Stimulated activated CD4-positive, alpha-beta T cell treated with anti-CD3 and anti-CD28 coated beads, Interleukin-1b, Interleukin-23, amount 100 ng/mL, for 48 hours (primary cell): ENCODE results near the gene AURKAIP1.
"Not testable (repeated sequence)": the region's sequence is repeated elsewhere in the genome, so short reads cannot be mapped to it uniquely, and the experiment has no call there.

Source experiments
- DNase-seq: peaks from one replicate; pipeline ENCODE4 v3.0.0-alpha.2; 2020

AURKAIP1 gene

DNA sequence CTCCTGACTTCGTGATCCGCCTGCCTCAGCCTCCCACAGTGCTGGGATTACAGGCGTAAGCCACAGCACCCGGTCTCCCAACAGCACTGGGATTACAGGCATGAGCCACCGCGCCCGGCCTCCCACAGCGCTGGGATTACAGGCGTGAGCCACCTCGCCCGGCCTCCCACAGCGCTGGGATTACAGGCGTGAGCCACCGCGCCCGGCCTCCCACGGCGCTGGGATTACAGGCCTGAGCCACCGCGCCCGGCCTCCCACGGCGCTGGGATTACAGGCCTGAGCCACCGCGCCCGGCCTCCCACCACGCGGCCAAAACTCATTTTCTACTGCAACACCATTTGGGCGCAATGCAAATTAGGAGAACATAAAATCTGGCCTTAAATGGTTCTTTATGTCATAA, 10.3 kb upstream of the AURKAIP1 start:
- DNase-seq, result not testable (repeated sequence)

DNA sequence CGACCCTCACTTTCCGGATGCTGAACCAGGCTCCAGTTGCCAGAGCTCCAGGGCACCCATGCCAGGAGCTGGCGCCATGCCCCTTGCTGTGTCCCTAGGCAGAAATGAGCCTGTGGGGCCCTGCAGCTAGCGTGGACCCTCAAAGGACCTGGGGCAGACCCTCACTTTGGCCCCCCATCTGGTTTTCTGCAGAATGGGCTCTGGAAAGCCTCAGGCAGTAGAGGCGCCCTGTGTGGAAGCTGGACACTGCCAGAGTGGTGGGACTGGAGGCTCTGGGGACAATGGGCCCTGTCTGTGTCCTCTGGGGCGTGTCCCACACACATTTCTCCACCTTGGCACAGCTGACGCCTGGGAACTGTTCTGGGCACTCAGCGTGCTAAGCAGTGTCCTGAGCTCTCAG, 6.3 kb upstream of the AURKAIP1 start:
- no peak for DNase-seq

DNA sequence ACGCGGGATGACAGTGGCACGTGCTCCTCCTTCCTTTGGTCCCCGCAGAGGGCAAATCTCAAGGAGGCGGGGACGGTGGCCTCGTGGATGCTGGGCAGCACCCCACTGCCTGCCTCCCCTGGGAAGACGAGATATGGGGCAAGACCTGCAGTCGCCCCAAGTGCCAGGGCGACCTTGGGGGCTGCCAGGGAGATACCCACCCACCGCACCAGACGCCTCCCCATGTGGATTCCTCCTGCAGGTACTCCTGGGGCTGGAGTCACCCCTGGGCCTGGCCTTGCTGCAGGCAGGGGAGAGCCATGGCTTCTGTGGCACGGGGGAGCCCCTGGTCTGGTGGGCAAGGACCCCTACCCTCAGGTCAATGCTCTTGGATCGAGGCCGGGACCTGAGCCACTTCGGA, 5.9 kb upstream of the AURKAIP1 start:
- no peak for DNase-seq

DNA sequence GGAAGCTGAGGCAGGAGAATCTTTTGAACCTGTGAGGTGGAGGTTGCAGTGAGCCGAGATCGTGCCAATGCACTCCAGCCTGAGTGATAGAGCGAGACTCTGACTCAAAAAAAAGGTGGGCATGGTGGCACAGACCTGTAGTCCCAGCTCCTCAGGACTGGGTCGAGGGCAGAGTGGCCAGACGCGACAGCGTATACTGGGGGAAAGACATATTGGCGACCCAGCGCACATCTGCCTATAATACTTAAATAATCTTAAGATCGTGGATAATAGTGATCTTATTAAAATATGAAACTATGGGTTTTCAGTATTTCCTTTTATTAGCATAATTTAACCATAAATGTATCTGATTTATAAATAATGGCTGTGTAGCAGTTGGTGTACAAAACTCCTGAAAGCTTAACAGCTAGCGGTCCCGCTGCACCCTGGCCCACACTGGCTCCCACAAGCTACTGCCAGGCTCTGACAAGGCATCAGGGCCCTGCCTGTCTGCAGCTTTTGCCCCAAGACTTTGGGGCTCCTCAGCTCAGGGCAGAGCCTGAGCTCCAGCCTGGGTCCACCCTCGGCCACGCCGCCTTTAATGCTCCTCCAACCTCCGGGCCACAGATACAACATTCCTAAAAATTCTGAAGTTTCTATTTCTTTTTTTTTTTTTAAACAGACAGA, 2.7 kb upstream of the AURKAIP1 start:
- DNase-seq, result no peak

DNA sequence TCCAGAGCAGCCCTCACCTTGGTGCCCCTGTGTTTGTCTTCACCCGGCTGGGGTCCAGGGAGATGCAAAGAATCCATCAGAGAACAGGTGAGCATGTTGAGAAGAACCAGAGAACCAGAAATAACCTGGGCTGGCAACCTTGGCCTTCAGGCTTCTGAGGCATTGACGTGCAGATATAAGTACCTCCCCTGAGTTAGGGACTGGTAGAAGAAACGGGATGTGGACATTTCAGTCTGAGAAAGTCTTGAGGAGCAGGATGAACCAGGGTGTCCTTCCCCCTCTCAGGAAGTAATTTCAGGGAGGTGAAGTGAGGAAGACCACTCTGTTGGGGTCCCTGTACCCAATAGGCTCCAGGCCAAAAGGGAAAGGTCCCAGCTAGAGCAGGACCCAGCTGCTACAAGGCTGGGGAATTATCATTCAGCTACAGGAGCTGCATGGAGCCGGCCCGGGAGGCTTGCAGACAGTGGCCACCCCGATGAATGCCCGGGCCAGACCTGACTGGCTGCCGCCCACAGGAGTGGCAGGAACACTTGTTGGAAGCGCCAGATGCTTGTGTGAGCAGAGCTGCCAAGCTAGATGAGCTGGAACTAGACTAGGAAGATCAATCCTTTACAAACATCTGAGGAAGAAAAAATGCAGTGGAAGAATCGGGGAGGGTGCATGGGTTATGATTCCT, 1.7 kb upstream of the AURKAIP1 start:
- DNase-seq, result no peak

DNA sequence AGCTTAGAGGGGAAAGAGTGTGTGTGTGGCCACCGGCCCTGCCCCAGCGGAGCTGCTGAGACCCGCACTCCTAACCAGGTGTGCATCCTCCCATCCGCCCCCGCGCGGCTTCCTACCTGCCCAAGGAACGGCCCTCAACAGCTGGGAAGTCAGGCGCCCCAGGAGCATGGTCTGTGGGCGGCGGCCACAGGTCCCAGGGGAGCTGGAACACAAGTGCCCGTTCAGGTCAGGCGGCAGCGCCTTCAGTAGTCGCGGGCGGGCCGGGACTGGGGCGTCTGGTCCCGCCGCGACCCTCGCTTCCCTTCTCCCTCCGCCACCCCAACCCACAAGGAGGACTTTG, 448 bp downstream of the AURKAIP1 start:
- no peak for DNase-seq

DNA sequence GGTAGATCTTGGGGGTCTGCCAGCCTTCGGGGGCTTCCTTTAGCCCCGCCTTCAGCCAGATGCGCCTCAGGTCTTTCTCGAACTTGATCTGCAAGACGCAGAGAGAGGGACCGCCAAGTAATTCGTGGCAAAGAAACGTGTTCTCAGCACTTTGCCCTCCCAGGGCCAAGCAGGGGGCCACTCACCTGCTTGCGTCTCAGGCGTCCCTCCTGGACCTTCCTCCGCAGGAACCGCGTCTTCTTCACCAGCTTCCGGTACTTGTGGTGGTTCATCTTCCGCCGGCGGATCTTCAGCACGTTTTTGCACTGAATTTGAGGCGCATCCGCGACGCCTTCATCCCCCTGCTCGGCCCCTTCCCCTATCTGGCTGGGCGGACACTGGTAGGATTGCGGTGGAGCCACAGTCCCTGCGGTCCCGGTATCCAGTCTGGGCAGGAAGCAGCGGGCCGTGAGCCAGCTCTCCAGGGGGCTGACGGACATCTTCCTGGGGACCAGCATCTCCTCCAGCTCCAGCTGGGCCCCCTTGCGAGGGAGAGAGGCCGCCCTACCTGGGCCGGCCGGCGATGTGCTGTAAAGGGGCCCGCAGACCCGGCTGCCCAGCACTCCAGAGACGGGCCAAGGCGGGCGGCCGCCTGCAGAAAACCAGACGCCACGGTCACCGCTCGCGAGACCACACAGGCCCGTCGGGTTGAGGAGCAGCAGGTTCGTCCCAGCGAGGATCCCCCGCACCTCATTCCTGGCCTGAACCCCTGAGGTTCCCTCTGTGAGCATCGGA, 1.0 kb downstream of the AURKAIP1 start:
- DNase-seq, result no peak

DNA sequence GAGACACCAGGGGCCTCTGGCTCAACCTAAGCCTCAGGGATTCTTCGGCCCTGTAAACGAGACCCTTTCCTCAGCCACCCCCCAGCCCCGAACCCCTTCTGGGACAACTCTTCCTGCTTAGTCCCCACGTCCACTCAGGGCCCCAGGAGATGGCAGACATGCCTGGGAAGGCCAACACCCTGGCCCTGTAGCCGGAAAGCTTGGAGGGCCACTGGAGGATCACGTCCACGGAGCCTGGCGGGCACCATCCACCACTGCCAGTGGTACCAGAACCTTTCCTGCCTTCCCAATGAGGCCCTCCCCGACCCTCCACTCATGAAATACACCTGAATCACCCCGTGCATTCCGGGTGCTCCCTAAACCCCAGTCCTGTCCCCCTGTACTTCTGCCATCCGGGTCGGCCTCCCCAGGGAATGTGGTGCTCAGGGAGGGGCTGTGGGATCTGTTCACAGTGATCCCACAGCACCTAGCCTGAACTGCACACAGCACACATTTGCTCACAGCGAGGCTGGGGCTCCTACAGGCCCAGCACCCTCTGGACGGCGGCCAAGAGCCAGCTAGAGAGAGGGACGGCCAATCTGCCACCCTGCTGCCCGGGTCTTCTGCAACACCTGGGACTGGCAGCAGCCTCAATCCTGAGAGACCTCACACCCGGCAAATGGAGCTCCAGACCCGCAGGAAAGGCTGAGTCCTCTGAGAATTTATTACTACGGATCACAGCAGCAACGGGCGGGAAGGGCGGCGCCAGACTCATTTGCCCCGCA, 1.8 kb downstream of the AURKAIP1 start:
- DNase-seq, result no peak

DNA sequence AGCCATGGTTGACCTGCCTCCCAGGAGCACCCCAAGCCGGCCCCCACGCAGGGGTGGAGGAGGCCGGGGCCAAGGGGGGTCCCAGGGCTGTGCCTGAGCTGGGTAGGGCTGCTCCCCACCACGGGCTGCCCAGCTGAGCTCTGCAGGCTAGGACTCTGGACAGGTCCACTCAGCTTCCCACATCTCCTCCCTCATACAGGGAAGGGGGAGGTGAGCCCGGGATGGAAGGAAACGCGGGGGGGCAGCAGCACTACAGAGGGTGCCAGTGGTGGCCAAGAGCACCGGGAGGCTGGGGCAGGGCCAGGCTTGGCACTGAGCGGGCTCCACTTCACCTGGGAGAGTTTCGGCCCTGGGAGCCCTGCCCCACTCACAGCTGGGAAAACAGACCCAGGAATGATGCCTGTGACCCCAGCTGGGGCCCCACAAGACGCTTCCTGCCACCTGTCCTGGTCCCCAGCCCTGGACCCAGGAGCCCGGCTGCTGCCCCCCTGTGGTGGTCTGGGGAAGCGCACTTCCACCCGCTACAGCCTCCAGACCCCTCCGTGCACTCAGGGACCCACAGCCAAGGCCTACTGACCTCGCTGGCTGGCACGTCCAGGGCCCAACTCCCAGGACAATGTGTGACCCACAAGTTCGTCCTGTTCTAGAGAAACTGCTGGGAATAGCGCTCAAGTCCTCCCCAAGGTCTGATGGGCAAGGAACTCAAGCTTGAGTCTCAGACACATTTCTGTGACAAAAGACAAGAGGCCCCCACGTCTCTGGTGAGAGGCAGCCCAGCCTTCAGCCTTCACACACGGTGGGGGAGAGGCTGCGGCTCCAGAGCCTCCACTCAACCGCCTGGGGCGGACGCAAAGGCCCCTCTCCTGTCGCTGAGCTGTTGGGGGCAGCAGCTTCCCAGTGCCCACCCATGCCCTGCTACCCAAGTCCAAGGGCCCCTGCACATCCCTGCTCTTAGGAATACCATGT, 3.0 kb downstream of the AURKAIP1 start:
- DNase-seq, result peak; percentile 73

DNA sequence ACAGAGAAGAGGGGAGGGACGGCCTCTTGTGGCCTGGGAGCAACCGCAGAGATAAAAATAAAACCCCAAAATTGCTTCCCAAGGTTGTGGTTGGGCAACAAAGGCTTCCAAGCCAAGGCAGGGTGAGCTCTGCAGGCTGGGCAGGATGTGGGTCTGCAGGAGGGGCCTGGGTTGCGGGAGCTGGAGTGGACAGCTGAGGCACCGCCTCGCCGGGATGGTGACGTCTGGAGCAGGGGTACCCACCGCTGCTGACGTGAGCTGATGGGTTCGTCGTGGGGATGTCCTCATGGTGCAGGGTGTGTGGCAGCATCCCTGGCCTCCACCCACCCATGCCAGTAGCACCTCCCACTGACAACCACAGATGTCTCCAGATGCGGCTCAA, 3.7 kb downstream of the AURKAIP1 start:
- no peak for DNase-seq

DNA sequence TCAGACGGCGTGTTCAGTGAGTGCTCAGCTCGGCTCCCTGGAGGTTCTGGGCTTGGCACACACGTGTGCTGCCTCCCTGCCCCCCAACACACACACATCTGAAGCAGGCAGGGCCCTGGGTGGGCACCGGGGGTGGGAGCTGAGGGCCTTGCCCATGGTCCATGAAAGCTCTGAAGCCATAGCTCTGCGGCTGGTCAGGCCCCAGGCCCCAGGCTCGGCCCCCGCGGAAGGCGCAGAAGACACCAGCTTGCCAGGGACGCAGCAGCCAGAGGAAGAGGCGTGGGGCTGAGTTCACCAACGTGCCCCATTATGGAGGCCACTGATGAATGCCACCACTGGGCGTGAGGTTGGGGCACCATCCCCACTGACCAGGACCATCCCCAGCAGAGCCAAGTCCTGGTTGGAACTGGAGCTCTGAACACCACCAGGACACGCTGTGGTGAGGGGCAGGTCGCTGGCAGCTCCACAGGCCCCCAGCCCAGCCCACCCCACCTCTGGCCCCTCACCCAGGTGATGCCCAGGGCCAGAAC, 4.2 kb downstream of the AURKAIP1 start:
- no peak for DNase-seq

DNA sequence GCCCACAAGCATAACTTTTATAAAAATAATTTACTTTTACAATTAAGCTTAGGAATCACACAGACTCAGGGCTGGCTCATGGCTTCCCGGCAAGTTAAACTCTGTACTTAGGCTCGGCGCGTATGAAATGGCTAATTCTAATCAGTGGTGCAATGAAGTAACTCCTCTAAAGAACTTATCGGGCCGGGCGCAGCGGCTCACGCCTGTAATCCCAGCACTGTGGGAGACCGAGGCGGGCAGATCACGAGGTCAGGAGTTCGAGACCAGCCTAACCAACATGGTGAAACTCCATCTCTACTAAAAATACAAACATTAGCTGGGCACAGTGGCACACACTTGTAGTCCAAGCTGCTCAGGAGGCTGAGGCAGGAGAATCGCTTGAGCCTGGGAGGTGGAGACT, 4.9 kb downstream of the AURKAIP1 start:
- DNase-seq, result not testable (repeated sequence)

DNA sequence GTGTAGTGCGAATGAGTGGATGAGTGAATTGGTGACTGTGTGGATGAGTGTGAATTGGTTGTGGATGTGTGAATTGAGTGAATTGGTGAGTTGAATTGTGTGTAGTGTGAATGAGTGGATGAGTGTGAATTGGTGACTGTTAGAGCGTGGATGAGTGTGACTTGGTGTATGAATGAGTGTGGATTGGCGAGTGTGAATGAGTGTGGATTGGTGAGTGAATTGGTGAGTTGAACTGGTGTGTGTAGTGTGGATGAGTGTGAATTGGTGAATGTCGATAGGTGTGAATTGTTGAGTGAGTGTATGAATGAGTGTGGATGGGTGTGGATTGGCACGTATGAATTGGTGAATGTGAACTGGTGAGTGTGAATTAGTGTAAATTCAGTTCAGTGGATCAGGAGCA, 7.7 kb downstream of the AURKAIP1 start:
- DNase-seq, result no peak

DNA sequence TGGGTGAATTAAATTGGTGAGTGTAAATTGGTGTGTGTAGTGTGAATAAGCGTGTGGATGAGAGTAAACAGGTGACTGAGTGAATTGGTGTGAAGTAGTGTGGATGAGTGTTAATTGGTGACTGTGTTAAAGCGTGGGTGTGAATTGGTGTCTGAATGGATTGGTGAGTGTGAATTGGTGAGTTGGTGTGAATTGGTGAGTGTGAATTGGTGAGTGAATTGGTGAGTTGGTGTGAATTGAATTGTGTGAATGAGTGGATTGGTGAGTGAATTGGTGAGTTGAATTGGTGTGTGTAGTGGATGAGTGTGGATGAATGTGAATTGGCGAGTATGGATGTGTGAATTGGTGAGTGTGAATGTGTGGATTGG, 8.3 kb downstream of the AURKAIP1 start:
- no peak for DNase-seq

DNA sequence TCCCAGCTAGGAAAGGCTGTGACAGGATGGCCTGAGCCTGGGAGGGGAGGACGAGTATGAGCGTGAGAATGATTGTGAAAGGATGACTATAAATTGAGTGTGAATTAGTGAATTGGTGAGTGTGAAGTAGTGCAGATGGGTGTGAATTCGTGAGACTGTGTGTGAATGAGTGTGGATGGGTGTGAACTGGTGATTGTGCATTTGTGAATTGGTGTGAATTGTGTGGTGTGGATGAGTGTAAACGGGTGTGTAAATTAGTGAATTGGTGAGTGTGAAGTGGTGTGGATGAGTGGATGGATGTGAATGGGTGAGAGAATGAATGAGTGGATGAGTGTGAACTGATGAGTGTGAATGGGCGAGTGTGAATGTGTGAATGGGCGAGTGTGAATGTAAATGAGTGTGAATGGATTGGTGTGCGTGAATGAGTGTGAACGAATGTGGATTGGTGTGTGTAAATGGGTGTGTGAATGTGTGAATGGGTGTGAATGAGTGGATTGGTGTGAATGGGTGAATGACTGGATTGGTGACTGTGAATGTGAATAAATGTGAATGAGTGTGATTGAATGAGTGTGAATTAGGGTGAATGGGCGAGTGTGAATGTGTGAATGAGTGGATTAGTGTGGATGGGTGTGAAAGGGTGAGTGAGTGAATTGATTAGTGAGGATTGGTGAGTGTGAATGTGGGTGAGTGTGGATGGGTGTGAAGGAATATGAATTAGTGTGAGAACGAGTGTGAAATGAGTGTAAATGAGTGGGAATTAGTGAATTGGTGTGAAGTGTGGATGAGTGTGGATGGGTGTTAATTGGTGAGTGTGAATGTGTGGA, 8.9 kb downstream of the AURKAIP1 start:
- DNase-seq, result no peak

DNA sequence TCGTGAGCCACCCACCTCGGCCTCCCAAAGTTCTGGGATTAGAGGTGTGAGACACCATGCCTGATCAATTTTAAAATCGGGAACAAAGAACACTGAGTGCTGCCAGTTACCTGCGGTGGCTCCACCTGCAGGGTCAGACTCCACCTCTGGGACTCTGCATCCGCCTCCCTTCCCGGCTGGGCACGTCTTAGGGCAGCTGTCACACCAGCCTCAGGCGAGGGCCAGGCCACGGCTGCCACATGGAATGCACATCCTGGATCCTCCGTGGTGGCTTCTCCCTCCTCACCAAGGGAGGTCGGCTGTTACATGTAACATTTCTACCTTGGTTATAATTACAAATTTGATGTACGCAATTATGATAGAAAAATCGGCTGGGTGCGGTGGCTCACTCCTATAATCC, 10.7 kb downstream of the AURKAIP1 start:
- no peak for DNase-seq

DNA sequence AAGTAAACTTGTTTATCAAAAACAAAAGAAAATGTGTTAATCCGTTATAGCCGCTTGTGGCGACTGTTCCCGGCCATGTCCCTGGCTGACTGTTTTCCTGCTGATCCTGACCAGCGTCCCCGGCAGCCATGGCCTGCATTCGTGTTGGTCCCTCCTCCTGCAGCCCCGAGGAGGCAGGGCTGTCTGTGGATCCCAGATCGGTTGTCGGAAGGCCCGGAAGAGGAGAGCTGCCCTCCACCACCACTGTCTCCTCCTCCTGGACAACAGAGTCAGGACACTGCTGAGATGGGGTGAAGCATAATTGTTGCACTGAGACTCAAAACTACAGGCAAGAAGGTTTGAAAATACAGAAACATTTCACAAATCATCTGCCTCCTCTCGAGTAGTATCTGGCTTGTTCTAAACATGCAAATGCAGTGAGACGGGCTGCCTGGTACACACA, 13.0 kb downstream of the AURKAIP1 start:
- no peak for DNase-seq

DNA sequence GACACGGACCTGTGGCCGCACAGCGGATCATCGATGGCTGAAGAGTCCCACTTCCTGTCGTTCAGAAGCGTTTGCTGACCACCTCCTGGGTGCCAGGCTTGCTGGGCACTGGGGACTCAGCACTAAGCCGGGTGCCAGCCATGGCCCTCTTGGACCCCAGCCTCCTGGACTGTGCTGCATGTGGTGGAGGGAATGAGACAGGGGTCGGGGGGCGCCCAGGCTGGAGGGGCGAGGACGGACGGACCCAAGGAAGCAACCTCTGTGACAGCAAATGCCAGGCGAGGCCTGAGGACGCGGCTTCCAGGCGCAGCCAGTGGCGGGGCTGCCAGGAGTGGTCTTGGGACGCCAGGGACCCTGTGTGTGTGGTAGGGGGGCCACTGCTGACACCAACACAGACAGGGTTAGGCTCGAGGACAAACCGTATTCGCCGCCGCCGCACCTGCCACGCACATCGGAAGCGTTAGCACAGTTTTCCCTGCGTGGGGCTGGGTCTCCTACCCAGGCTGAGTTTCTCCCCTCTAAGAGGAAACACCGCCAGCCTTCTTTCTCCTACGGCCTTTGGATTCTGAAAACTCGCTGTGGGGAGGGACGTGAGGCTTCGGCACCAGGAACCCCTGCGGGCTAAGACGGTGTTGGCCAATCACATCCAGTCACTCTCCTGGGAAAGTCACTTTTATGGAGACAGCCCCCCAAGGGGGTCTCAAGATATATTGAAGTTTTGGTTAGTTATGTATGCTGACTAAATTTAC, 13.6 kb downstream of the AURKAIP1 start:
- no peak for DNase-seq

DNA sequence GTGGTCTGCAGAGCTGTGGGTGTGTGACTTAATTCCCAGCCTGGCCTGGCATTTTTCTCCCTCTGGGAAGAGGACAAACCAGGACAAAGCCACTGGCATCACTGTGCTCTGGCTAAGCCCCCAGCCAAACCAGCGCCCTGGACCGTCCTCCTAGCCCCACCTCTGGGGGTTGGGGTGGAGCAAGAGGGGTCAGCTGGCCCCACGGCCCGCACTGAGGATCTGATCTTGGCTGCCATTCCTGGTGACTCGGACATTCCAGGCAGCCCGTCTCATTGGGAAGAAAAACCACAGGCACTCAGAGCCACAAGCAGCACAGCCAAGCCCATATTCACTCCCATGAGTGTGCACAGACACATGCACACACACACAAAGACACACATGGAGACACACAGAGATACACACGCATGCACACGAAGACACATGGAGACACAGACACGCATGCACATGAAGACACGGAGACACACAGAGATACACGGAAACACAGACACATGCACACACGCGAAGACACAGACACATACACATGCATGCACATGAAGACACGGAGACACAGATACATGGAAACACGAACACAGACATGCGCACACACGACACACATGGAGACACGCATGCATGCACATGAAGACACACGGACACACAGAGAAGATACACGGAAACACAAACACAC, 14.4 kb downstream of the AURKAIP1 start:
- no peak for DNase-seq
